Astrocyte of the cerebellum (primary cell): ENCODE results near the gene ANKRD16.

Experiments used
- DNase-seq: peaks from one replicate; pipeline ENCODE4 v3.0.0-alpha.2; 2011; ENCODE audit warnings: low read depth
- H3K4me3 ChIP-seq: 2 replicates; pipeline ENCODE4 v1.5.1; 2011; ENCODE audit warnings: mild to moderate bottlenecking, low read depth, low read length, moderate library complexity
- CTCF ChIP-seq: IDR thresholded peaks from 2 replicates; pipeline ENCODE4 v1.5.1; 2012; ENCODE audit warnings: low read length, low read depth, moderate library complexity, mild to moderate bottlenecking; ENCODE audit errors: missing control alignments
- in situ Hi-C: cut with HindIII; loops from 2 replicates; pipeline ENCODE4 v1.10.0; 2017; ENCODE audit warnings: low sequenced_read_pairs

ANKRD16 gene

GRCh38 chr10:5905854-5906507 lies 16.3 kb upstream of the ANKRD16 start:
- TF ChIP-seq CTCF = no peak
- no peak overlapping the region for H3K4me3 ChIP-seq
- DNase-seq = no peak
- in situ Hi-C loops = no loop called here

- H3K4me3 ChIP-seq = no peak overlapping the region
- no peak for TF ChIP-seq CTCF
- DNase-seq = no peak
- in situ Hi-C loops = no loop called here
Observed at GRCh38 chr10:5904227-5904626, 14.5 kb upstream of the ANKRD16 start.

- no peak for DNase-seq
- in situ Hi-C loops = no loop called here
- no peak overlapping the region for H3K4me3 ChIP-seq
- no peak for TF ChIP-seq CTCF
Observed at GRCh38 chr10:5903563-5903962, 13.9 kb upstream of the ANKRD16 start.

- no peak overlapping the region for H3K4me3 ChIP-seq
- in situ Hi-C loops = no loop called here
- DNase-seq = no peak
- TF ChIP-seq CTCF = no peak
Observed at GRCh38 chr10:5902511-5903274, 13.0 kb upstream of the ANKRD16 start.

GRCh38 chr10:5900247-5900646 lies 10.6 kb upstream of the ANKRD16 start:
- no peak overlapping the region for H3K4me3 ChIP-seq
- DNase-seq = no peak
- no peak for TF ChIP-seq CTCF
- in situ Hi-C loops = no loop called here

GRCh38 chr10:5898163-5898562 lies 8.5 kb upstream of the ANKRD16 start:
- no peak for TF ChIP-seq CTCF
- no peak overlapping the region for H3K4me3 ChIP-seq
- DNase-seq = no peak
- in situ Hi-C loops = no loop called here
